Testis (tissue), 3 donors: ENCODE results near the gene PEAK3. TPM values are rescaled to one million over a fixed set of nuclear protein-coding genes. Genes with fewer than 3 reads are reported as not detected.

Experiments
- DNase-seq: peaks from one replicate; pipeline ENCODE4 v3.0.0-alpha.2; 2019
- H3K27ac ChIP-seq, 2 donors: fragments of 200-600 bp; sonication (generic); one replicate each; pipeline ENCODE4 v1.5.1; 2019
- H3K27me3 ChIP-seq: fragments of 200-600 bp; sonication (generic); one replicate; pipeline ENCODE4 v1.5.1; 2019
- H3K36me3 ChIP-seq: fragments of 200-600 bp; sonication (generic); one replicate; pipeline ENCODE4 v1.5.1; 2017; ENCODE audit warnings: low read depth; ENCODE audit errors: missing control alignments
- H3K4me1 ChIP-seq: fragments of 200-600 bp; sonication (generic); one replicate; pipeline ENCODE4 v1.5.1; 2019
- H3K4me3 ChIP-seq, 2 donors: fragments of 200-600 bp; sonication (generic); one replicate each; pipeline ENCODE4 v1.5.1; 2017 to 2019
- H3K9me3 ChIP-seq: fragments of 200-600 bp; sonication (generic); one replicate; pipeline ENCODE4 v1.5.1; 2017
- CTCF ChIP-seq, 3 experiments: fragments of 450-650 bp in 2 of 3; fragments of 200-600 bp in 1 of 3; sonication (generic) in 1 of 3; IDR thresholded peaks; one replicate each; pipeline ENCODE4 v1.5.1; 2016 to 2019; ENCODE audit warnings: antibody characterized with exemption in 3 of 3, mild to moderate bottlenecking in 2 of 3, moderate library complexity in 1 of 3
- POLR2A ChIP-seq: fragments of 450-650 bp; IDR thresholded peaks from one replicate; pipeline ENCODE4 v1.6.1; 2017; ENCODE audit warnings: antibody characterized with exemption, mild to moderate bottlenecking, moderate library complexity
- WGBS, 2 donors: methylation state at CpG; one replicate each; pipeline ENCODE4 v1.1.5; 2018; 5-methylcytosine and 5-hydroxymethylcytosine counted together
- intact Hi-C: fragments of 100-400 bp; cut with DNase I; formaldehyde crosslinking; loops from one replicate; pipeline ENCODE4 v1.15.1; 2023; ENCODE audit warnings: low total_unique reads
- polyA plus RNA-seq: library from polyadenylated mRNA; stranded (reverse); fragments of 350-450 nt; fragmentation: Illumina TruSeq; extraction: RNeasy Lipid Tissue Mini Kit (QIAGEN cat#74804); gene quantifications from one replicate; pipeline ENCODE4 v1.2.3, GENCODE V29; 2014; ENCODE audit warnings: low read depth, low replicate concordance; ENCODE audit not compliant: insufficient read depth
- total RNA-seq, 2 donors: library from RNA; depleted of rRNA; stranded (reverse); fragments of >200 nt; gene quantifications; one replicate each; pipeline ENCODE4 v1.2.3, GENCODE V29; 2016

The PEAK3 gene
- total and polyA plus RNA-seq, 3 donors from 2014 or later = 0.16 to 0.55 (median 0.37) TPM

- WGBS, 2 donors = 78 to 79% methylated on average over 11 to 26 of the region's 26 CpGs
- TF ChIP-seq CTCF (IDR thresholded peaks at IDR 0.05) (no peak), POLR2A (no peak)
- intact Hi-C loops = no loop called here
Observed at GRCh38 chr19:2280633-2281264, 1.2 kb downstream of the PEAK3 start.

DNA sequence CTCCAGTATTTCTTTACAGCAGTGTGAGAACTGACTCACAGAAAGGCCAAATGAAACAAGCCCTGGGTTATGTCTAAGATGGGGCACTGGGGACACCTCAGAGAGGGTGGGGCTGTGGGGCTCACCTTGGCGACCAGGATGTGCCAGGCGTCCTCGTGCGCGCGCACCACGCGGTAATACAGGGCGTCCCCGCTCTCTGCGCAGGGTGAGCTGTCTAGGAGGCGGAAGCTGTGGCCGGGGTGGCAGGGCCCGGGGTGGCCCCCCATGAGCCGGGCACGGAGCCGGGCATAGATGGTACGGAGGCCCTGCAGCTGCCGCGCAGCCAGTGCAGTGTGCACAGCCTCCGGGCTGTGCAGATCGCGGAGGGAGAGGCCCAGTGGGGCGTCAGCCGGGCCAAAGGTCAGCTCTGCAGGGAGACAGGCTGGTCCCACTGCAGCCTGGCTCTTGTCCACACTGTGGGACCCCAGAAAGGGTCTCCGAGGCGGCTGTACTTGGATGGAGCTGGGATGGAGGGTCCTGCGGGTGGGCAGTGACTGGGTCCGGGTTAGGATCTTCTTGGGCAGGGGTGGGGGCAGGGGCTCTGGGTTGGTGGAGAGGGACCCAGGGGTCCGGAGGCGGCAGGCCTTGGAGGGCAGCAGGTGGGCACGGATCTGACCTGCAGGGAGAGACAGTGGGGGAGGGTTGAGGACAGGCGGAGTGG is 3.4 kb downstream of the PEAK3 start:
- Histone ChIP-seq H3K36me3 (no peaks in the 10 kb centered on the region), H3K27ac (no peak overlapping the region), H3K27me3 (no peaks in the 10 kb centered on the region), H3K4me3 (no peak overlapping the region), H3K4me1 (peaks cover 45% of the 10 kb centered on the region), H3K9me3 (no peaks in the 10 kb centered on the region)
- WGBS, 2 donors = 89 to 95% methylated on average over 9 to 33 of the region's 33 CpGs
- no peak for TF ChIP-seq CTCF (IDR thresholded peaks at IDR 0.05)
- TF ChIP-seq POLR2A = no peak
- intact Hi-C loops = loop anchor here (10.0 kb wide), 2 partner anchors 116 to 124 kb away; partner anchors contain the start of gene AP3D1
- DNase-seq = no peak

More at GRCh38 chr19:2280633-2281264, 1.2 kb downstream of the PEAK3 start:
- no peaks in the 10 kb centered on the region for H3K27me3 ChIP-seq
- no peak overlapping the region for H3K4me3 ChIP-seq
- no peaks in the 10 kb centered on the region for H3K36me3 ChIP-seq
- H3K4me1 ChIP-seq = peaks cover 29% of the 10 kb centered on the region
- DNase-seq = no peak
- H3K9me3 ChIP-seq = no peaks in the 10 kb centered on the region
- no peak overlapping the region for H3K27ac ChIP-seq

DNA sequence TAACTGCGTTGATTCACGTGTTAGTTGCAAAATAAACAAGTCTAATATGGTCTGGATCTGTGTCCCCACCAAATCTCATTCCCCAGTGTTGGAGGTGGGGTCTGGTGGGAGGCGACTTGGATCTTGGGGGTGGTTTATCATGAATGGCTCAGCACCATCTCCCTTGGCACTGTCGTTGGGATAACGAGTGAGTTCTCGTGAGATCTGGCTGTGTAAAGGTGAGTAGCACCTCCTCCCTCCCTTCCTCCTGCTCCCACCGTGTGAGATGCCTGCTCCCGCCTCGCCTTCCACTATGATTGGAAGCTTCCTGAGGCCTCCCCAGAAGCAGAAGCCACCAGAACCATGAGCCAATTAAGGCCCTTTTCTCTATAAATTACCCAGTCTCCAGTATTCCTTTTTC is 4.8 kb downstream of the PEAK3 start:
- peaks cover 53% of the 10 kb centered on the region for H3K4me1 ChIP-seq
- TF ChIP-seq CTCF (IDR thresholded peaks at IDR 0.05) (no peak), POLR2A (no peak)
- intact Hi-C loops = loop anchor here (10.0 kb wide), 2 partner anchors 118 to 122 kb away; partner anchors contain the start of gene AP3D1
- no peak for DNase-seq
- no peaks in the 10 kb centered on the region for H3K9me3 ChIP-seq
- H3K4me3 ChIP-seq = no peak overlapping the region
- no peaks in the 10 kb centered on the region for H3K27me3 ChIP-seq
- WGBS, 2 donors = 72 to 76% methylated on average over 8 to 9 of the region's 9 CpGs
- no peaks in the 10 kb centered on the region for H3K36me3 ChIP-seq
- no peak overlapping the region for H3K27ac ChIP-seq

- H3K9me3 ChIP-seq = no peaks in the 10 kb centered on the region
- H3K36me3 ChIP-seq = no peaks in the 10 kb centered on the region
- no peak for DNase-seq
- H3K27me3 ChIP-seq = no peaks in the 10 kb centered on the region
- H3K4me1 ChIP-seq = peaks cover 53% of the 10 kb centered on the region
- 55 to 69% methylated on average over 18 to 28 of the region's 28 CpGs for WGBS, 2 donors
- intact Hi-C loops = loop anchor here (10.0 kb wide), 2 partner anchors 118 to 122 kb away; partner anchors contain the start of gene AP3D1
- no peak for TF ChIP-seq CTCF (IDR thresholded peaks at IDR 0.05)
- no peak for TF ChIP-seq POLR2A
- H3K4me3 ChIP-seq = peak overlapping the region in 1 of 2 donors; percentile 17
- peak overlapping the region in 1 of 2 donors; percentile 50 for H3K27ac ChIP-seq
Observed at GRCh38 chr19:2276429-2276986, 5.5 kb downstream of the PEAK3 start.
